SJCRH30 (cell line): ENCODE results near the gene KLKB1. TPM values are rescaled to one million over a fixed set of nuclear protein-coding genes. Genes with fewer than 3 reads are reported as not detected.
A peak's percentile ranks its signal among the peaks of the same experiment; 100 is the strongest.
"Not testable (repeated sequence)": the region's sequence is repeated elsewhere in the genome, so short reads cannot be mapped to it uniquely, and the experiment has no call there.

ENCODE experiments used
- DNase-seq, 2 experiments: peaks; one replicate each; pipeline ENCODE4 v3.0.0-alpha.2; 2015 to 2020
- H3K27ac ChIP-seq: fragments of 250-450 bp; sonication (Bioruptor Pico); 2 replicates; pipeline ENCODE4 v1.5.1; 2020; ENCODE audit warnings: mild to moderate bottlenecking, moderate library complexity
- H3K27me3 ChIP-seq: fragments of 250-450 bp; sonication (Bioruptor Pico); 2 replicates; pipeline ENCODE4 v1.5.1; 2020; ENCODE audit warnings: mild to moderate bottlenecking, moderate library complexity
- H3K36me3 ChIP-seq: fragments of 250-450 bp; sonication (Bioruptor Pico); 2 replicates; pipeline ENCODE4 v1.5.1; 2020; ENCODE audit warnings: mild to moderate bottlenecking, moderate library complexity
- H3K4me1 ChIP-seq: fragments of 250-450 bp; sonication (Bioruptor Pico); 2 replicates; pipeline ENCODE4 v1.5.1; 2020; ENCODE audit warnings: mild to moderate bottlenecking, moderate library complexity
- H3K4me3 ChIP-seq: fragments of 250-450 bp; sonication (Bioruptor Pico); 2 replicates; pipeline ENCODE4 v1.5.1; 2020; ENCODE audit warnings: mild to moderate bottlenecking, moderate library complexity
- H3K9me3 ChIP-seq: fragments of 250-450 bp; sonication (Bioruptor Pico); replicated peaks from 2 replicates; pipeline ENCODE4 v1.5.1; 2020; ENCODE audit warnings: mild to moderate bottlenecking, moderate library complexity
- total RNA-seq: library from RNA; depleted of rRNA; stranded (reverse); fragments of >200 nt; shearing (Covaris generic); gene quantifications from 2 replicates; pipeline ENCODE4 v1.2.3, GENCODE V29; 2014

KLKB1 gene
- total RNA-seq, 1 experiment from 2014 or later: not detected

DNA sequence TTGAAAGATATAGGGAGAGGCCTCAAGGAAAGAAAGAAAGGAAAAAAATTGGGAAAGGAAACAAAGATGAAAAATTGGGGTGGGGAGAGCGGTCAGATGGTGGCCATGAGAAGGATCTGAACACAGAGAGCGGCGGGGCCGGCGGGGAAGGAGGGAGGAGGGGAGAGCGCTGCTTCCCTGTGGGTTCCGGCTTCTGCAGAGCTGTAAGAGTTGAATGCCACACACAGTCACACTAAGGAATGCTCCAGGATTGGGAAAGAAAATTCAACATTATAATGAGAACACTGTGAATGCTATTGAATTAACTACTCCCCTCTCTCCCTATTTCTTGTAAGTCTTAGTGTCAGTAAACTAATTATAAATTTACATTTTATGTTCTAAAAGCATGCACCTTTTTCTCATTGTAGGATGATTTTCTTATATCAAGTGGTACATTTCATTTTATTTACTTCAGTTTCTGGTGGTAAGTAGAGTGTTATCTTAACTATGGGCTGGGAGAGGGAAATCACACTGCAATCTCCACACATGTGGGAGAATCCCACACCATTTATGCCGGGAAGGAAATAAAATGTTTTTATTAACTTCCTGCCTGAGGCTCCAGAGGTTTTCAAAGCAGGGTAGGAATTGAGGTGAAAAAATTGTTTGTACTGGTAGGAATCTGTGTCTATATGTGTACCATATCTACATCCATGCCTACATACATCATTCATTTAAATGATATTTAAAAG, 39.6 kb downstream of the KLKB1 start:
- DNase-seq: peak; percentile 73 to 79
- Histone ChIP-seq H3K4me3 (peak overlapping the region; percentile 66), H3K9me3 (no peaks in the 10 kb centered on the region), H3K36me3 (no peaks in the 10 kb centered on the region), H3K27ac (peak overlapping the region; percentile 97), H3K27me3 (no peaks in the 10 kb centered on the region), H3K4me1 (peaks cover 12% of the 10 kb centered on the region)

DNA sequence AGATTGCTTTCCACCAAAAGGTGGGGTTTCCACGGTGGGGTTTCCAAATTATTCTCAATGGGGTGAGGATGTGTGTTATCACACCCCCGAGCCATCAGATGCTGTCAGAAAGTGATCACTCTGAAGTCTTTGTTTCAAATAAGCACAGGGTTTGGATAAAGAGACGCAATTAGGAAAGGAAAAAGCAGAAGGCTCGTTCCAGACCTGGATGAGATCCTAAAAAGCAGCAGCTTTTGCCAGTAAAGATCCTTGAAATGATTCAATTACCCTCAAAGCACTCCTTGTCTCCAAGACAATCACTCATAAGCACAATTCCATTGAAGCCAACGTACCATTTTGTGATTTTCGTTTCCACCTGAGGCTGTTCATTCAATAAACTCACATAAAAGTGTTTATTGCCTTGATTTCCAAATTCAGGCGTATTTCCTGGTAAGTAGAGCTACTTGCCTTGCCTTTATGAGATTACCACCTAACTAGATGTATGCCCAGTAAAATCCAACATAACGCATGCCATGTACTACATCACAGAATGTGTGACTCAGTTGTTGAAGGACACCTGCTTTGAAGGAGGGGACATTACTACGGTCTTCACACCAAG, 43.9 kb downstream of the KLKB1 start:
- no peaks in the 10 kb centered on the region for H3K9me3 ChIP-seq
- H3K36me3 ChIP-seq: no peaks in the 10 kb centered on the region
- no peak overlapping the region for H3K27ac ChIP-seq
- H3K4me3 ChIP-seq: no peak overlapping the region
- H3K27me3 ChIP-seq: no peaks in the 10 kb centered on the region
- peaks cover 9% of the 10 kb centered on the region for H3K4me1 ChIP-seq
- DNase-seq: no peak

DNA sequence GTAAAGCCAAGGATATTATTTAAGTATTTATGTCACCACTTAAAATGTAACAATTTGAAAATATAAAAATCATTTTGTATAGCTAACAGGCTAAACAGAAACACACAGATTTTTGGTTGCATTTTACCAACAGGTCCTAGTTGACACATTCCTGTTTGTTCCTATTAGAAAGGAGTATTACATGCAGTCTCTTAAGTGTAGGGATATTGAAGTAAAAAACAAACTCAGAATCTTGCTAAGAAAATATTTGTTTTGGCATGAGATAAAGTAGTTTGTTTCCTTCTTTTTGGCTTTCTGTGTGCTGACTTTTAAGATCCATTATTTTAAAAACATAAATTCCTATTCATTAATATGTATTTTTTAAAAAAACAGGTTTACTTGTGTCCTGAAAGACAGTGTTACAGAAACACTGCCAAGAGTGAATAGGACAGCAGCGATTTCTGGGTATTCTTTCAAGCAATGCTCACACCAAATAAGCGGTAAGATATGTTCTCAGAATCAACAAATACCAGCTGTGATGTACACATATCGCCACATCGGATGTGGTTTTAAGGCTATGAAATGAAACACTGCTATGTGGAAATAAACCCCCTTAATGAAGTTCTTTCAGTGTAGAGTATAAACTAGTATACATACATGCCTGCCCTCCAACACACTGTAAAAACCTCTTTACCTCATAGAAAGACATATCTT, 45.5 kb downstream of the KLKB1 start:
- Histone ChIP-seq H3K4me1 (0 out of 2 replicates have a peak, but pooled peaks cover 3% of the 10 kb centered on the region), H3K36me3 (no peaks in the 10 kb centered on the region), H3K4me3 (no peak overlapping the region), H3K27me3 (no peaks in the 10 kb centered on the region), H3K27ac (no peak overlapping the region), H3K9me3 (no peaks in the 10 kb centered on the region)
- DNase-seq: peak in 1 of 2 experiments; percentile 16

DNA sequence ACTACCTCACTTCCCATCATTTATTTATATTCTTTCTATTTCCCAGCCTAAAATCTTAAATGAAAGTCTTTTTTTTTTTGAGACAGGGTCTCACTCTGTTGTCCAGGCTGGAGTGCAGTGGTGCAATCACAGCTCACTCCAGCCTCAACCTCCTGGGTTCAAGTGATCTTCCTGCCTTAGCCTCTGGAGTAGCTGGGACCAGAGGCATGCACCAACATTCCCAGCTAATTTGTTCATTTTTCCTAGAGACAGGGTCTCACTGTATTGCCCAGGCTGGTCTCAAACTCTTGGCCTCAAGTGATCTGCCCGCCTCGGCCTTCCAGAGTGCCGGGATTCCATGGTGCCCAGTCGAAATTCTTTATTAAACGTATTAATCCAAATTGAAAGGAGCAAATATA, 46.1 kb downstream of the KLKB1 start:
- not testable (repeated sequence) for H3K4me1 ChIP-seq, DNase-seq, H3K4me3 ChIP-seq, H3K27me3 ChIP-seq, H3K27ac ChIP-seq, H3K9me3 ChIP-seq, H3K36me3 ChIP-seq

DNA sequence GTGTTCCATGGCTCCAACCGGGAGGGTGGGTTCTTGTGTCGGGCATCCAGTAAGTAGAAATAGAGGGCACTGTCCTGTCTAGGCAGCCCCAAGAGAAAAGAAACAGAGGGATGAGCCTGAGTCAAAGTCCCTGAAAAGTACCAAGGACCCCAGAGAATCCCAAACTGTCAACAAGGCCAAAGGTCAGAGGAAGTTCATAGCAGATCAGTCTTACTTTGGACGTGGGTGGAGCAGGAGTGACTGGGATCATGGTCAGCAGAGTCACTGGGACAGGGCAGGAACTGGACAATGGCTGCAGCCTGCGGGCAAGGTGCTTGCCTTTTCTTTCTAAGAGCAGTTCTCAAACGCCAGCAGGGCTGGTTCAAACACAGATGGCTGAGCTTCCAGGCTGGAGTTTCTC, 56.0 kb downstream of the KLKB1 start:
- H3K4me1 ChIP-seq: no peaks in the 10 kb centered on the region
- no peak for DNase-seq
- no peaks in the 10 kb centered on the region for H3K36me3 ChIP-seq
- H3K4me3 ChIP-seq: no peak overlapping the region
- no peaks in the 10 kb centered on the region for H3K9me3 ChIP-seq
- H3K27me3 ChIP-seq: no peaks in the 10 kb centered on the region
- H3K27ac ChIP-seq: no peak overlapping the region

DNA sequence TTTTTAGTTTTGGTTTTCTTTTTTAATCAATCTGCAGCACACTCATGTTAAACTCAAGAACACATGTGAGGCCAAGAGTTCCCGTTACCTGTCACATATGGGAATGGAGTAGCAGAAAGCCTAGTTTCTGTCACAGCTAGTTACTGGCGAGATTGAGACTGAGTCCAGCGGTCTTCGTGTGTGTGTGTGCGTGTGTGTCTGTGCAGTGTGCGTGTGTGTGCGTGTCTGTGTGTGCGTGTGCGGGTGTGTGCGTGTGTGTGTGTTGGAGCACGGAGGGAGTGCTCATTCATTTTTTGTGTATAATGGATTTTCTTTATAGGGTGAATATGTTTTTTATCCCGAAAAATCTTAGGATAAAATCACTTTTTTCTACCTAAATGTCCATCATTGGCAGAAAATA, 57.8 kb downstream of the KLKB1 start:
- Histone ChIP-seq H3K4me1 (no peaks in the 10 kb centered on the region), H3K9me3 (no peaks in the 10 kb centered on the region), H3K27ac (no peak overlapping the region), H3K4me3 (no peak overlapping the region), H3K36me3 (no peaks in the 10 kb centered on the region), H3K27me3 (no peaks in the 10 kb centered on the region)
- DNase-seq: no peak

DNA sequence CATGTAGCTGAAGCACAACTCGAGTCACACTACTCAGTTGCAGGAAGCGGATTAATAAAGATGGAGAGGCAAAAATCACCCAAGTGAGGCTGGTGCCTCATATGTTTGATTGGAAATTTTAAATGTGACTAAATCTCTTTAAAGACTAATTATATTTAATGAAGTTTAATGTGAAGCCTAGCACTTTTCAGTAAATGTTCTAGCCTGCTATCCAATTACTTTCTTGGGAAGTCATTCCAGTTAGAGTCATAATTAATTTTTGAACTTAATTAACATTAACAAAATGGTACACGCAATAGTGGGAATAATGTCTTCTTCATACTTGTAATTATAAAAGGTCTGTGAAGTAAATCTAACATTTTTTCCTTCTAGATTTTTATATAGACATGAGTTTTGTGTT, 59.3 kb downstream of the KLKB1 start:
- Histone ChIP-seq H3K27me3 (no peaks in the 10 kb centered on the region), H3K9me3 (no peaks in the 10 kb centered on the region), H3K27ac (no peak overlapping the region), H3K4me1 (no peaks in the 10 kb centered on the region), H3K4me3 (no peak overlapping the region), H3K36me3 (no peaks in the 10 kb centered on the region)
- no peak for DNase-seq

DNA sequence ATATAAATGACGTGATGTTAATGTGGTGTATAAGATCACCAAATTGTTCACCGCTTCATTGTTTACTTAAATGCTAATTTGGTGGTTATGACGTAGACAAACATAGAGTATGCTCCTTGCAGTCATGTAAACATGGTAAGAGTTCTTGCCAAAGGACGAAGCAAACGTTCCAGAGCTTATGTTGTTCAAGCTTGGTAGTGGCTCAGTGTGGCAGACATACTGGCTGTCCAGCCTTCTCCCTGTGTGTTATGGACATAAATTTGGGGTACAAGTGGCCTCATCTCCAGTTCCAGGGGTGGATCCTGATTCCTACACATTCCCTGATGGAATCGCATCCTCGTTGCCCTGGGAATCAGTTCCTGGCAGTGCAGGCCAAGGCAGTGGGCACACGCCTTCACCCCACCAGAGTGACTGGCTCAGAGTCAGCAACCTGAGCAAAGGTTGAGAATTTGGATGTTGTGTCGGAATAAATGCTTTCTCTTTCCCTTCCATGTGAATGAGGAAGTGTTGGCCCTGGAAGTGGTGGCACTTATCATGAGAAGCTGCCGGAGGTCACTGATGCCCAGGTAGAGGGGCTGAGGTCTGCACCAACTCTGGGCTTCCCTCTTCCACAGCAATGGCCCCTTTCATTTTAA, 64.1 kb downstream of the KLKB1 start:
- no peaks in the 10 kb centered on the region for H3K9me3 ChIP-seq
- no peak overlapping the region for H3K4me3 ChIP-seq
- no peaks in the 10 kb centered on the region for H3K36me3 ChIP-seq
- H3K27ac ChIP-seq: no peak overlapping the region
- no peaks in the 10 kb centered on the region for H3K4me1 ChIP-seq
- no peak for DNase-seq
- no peaks in the 10 kb centered on the region for H3K27me3 ChIP-seq

DNA sequence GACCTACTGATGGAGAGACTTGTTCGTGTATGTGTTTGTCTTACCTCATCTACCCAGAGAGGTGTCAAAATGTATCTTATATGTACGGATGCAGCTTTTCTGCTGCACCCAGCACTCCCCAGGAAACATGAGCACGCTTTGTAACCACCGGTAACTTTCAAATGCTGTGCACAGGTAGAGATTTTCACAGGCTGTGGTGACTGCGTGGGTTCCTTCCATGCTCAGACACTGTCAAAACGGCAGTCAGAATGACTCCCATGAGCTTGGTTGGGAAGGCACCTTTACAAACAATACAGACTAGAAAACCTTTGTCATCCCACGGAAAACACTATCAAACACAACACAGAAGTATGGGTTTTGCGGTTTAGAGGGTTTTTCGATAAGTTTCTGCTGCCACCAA, 66.9 kb downstream of the KLKB1 start:
- H3K4me3 ChIP-seq: no peak overlapping the region
- no peaks in the 10 kb centered on the region for H3K9me3 ChIP-seq
- H3K27me3 ChIP-seq: no peaks in the 10 kb centered on the region
- H3K4me1 ChIP-seq: no peaks in the 10 kb centered on the region
- no peak overlapping the region for H3K27ac ChIP-seq
- no peaks in the 10 kb centered on the region for H3K36me3 ChIP-seq
- DNase-seq: no peak

DNA sequence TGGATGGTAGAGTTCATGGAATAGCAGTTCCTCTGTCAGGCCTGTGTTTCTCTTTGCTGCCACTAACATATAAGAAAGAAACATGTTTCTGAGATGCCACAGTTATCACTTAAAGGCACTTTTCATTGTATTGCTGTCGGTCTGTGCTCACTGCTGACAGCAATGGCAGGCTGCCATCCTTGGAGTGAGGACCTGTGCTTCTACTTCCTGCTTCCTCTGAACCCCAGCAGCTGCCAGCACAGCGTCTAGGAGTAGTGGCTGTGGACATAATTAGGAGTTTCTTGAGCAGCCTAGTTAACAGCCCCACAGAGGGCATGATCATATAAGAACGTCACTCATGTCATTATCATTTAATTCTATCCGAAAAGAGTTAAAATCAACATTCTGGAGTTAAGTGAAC, 69.2 kb downstream of the KLKB1 start:
- Histone ChIP-seq H3K9me3 (no peaks in the 10 kb centered on the region), H3K27me3 (no peaks in the 10 kb centered on the region), H3K4me3 (no peak overlapping the region), H3K36me3 (no peaks in the 10 kb centered on the region), H3K4me1 (no peaks in the 10 kb centered on the region), H3K27ac (no peak overlapping the region)
- DNase-seq: no peak

DNA sequence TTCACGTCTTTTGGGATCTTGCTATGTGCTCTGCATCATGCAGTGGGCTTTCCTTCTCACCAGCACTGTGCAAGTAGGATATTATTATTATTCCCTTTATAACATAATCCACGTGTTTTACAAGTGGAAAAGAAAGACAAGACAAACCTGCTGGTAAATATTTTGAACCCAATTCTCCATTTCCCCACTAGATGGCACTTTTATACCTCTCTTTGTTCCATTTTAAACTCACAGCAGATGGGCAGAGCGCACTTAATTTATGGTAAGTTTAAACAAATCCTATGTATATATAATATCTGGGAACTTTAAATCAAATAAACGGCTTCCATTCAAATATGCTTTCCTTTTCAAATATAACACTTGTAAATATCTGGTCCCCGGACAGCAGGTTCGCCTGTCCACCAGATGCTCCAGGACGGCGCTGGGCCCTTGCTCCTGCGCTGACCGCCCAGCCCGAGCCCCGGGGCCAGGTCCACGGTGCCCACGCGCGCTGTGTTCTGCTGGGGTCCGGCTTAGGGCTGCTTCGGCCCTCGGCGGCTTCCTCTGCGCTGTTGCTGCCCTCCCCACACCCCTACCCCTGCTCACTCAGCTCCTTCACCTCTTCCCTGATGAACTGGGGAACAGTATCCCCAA, 69.8 kb downstream of the KLKB1 start:
- no peak overlapping the region for H3K27ac ChIP-seq

DNA sequence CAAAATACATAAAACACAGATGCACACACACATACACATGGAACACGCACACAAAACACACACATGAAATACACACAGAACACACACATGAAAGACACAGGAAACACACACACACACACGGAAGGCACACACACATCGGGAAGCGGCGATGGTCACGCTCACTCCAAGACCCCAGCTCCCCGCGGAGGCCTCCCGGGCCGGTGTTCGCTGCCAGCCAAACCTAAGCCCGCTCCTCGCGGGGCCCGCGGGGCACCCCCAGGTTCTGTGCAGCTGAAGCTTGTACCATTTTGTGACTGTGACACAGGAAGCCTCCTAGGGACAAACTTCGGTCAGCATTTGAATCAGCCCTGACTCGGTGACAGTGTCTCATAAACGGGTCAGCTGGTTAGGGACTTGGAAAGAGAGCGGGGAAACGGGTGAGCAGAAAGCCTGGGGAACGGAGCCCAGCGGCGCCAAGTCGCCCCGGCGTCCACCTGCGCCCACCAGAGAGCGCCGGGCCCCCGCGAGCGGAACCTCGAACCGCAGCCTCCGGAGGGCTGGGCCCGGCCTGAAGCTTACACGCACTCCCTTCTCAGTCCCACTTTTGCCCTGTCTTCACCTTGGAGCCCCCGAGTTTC, 70.8 kb downstream of the KLKB1 start:
- H3K9me3 ChIP-seq: no peaks in the 10 kb centered on the region
- H3K36me3 ChIP-seq: no peaks in the 10 kb centered on the region

More for the DNA sequence above, 69.8 kb downstream of the KLKB1 start:
- Histone ChIP-seq H3K27me3 (no peaks in the 10 kb centered on the region), H3K36me3 (no peaks in the 10 kb centered on the region), H3K4me3 (no peak overlapping the region), H3K9me3 (no peaks in the 10 kb centered on the region), H3K4me1 (no peaks in the 10 kb centered on the region)
- DNase-seq: peak in 1 of 2 experiments; percentile 57

DNA sequence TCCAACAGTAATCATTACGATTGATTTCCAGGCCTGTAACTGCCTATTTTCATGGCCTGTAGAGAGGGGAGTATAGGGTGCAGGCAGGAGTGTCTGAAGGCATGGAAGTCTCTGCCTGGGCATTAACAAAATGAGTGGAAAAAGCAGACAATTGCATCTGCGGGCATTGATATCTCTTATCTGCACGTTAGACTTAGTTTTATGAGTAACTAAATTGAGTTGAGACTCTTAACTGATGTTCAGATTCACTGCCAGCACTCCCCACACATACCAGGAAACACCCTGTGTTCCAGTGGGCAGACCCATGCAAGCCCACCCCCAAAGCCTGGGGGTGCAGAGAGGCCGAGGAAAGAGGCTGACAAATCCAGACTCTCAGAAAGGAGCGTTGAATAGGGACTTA, 72.0 kb downstream of the KLKB1 start:
- H3K4me1 ChIP-seq: no peaks in the 10 kb centered on the region
- H3K4me3 ChIP-seq: no peak overlapping the region
- no peaks in the 10 kb centered on the region for H3K9me3 ChIP-seq
- no peak for DNase-seq
- H3K27ac ChIP-seq: no peak overlapping the region
- no peaks in the 10 kb centered on the region for H3K27me3 ChIP-seq
- H3K36me3 ChIP-seq: no peaks in the 10 kb centered on the region

More for the DNA sequence above, 70.8 kb downstream of the KLKB1 start:
- Histone ChIP-seq H3K27ac (no peak overlapping the region), H3K4me3 (no peak overlapping the region), H3K27me3 (no peaks in the 10 kb centered on the region), H3K4me1 (no peaks in the 10 kb centered on the region)
- no peak for DNase-seq

DNA sequence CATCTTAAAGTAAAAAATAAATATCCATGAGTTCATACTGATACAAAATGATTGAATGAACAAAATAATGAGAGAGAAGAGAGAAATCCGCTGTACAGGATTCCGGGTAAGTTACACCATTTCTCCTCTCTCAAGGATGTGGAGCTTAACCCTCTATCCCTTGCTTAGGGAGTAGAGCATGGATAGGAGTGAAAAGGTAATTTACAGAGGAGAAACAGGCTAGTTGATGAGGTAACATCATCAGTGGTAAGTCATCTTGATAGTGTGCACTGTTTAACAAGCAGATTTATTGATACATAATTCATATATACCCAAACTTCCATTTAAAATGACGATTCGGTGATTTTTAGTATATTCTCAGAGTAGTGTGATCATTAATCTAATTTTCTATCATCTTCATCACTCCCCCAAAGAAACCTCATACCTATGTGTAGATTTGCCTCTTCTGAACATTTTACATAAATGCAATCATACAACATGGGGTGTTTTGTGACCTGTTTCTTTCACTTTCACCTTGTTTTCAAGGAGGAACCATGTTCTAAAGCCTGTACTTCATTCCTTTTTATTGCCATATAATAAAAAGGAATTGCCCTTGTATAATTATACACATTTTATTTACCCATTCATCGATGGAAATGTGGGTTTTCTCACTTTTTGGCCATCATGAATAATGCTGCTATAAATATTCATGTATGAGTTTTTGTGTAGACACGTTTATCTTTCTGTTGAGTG, 73.5 kb downstream of the KLKB1 start:
- H3K36me3 ChIP-seq: no peaks in the 10 kb centered on the region
- no peak for DNase-seq
- no peaks in the 10 kb centered on the region for H3K9me3 ChIP-seq
- no peaks in the 10 kb centered on the region for H3K27me3 ChIP-seq
- no peak overlapping the region for H3K27ac ChIP-seq
- H3K4me1 ChIP-seq: no peaks in the 10 kb centered on the region
- H3K4me3 ChIP-seq: no peak overlapping the region
